ENCODE results near the gene GORAB. TPM values are rescaled to one million over a fixed set of nuclear protein-coding genes. Genes with fewer than 3 reads are reported as not detected.

Gene GORAB, protein sequence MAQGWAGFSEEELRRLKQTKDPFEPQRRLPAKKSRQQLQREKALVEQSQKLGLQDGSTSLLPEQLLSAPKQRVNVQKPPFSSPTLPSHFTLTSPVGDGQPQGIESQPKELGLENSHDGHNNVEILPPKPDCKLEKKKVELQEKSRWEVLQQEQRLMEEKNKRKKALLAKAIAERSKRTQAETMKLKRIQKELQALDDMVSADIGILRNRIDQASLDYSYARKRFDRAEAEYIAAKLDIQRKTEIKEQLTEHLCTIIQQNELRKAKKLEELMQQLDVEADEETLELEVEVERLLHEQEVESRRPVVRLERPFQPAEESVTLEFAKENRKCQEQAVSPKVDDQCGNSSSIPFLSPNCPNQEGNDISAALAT
- total RNA-seq, result 15.0 TPM

DNA sequence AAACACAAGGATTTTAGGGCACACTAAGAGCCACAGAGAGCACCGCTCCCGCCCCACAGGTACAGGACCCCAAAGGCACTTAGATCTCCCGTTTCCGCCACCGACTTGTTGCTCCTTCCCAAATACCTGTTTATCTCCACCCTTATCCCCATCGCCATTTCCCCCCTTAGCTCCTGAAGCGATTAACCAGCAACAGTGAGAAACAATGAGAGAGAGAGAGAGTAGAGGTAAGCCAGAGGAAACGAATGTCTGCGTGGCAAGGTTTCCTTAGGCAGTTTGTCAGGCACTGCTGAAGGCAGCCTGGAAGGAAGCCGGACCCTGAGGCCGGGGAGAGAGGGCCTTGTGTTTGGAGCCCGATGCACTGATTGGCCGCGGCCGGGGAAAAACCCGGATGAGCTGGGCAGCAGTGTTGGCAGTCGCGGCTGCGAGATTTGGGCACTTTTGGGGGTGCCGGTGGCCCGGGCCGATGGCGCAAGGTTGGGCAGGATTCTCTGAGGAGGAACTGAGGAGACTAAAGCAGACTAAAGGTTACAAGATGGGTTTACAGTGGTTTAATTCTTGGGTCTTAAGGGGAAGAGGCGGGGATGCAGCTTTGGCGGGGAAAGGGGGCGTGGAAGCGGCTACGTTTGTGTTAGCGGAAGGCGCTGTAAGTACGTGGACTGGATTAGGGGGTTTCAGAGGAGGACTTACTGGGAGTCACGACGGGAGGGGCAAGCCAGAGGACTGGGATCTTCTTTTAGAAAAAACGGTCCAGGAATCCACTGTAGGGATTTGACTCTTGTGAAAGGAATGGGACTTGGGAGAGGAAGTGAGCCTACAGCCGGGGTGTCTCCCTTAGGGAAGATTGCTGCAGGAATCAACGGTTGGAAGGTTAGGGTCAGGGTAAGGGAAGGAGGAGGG lies at the start of gene GORAB:
GORAB (plus strand) TSS at position 409 of the 900 bp plus-strand sequence; CDS start at position 467, 58 bp downstream.
- DNase-seq, result peak; percentile 89

DNA sequence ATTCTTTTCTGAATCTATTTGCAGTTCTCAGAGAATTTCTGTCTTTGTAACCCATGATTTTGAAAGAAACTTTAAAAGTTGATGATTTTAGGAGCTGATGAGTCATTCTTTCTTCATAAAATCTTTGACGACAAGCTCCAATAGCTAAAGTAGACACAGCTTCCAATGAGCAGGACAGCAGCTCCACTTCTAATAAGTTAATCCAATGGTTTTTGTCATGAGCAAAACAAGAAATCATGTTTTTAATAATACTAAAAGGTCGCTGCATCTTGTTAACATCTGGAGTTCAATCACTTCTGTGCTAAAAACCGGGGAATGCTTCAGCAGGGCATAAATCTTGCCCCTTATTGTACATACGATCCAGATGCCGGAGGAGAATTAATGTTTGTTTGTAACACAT lies 48.9 kb upstream of the GORAB start:
- DNase-seq, result no peak

DNA sequence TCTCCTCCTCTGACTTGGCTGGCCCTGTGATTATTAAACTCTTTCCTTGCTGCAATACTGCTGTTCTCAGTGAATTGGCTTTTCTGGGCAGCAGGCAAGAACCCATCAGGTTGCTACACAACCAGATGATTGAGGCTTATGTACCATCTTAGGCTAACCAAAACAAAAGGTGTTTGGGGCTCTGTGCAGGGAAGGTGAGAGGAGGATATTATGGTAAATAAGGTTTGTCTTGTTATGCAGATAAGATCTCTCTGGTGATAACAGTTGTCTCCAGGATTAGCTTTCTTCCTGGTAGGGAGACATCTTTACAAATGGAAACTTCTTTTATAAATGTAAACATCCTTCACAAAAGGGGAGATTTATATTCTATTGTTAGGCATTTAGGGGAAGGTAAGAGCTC lies 44.5 kb upstream of the GORAB start:
- no peak for DNase-seq

DNA sequence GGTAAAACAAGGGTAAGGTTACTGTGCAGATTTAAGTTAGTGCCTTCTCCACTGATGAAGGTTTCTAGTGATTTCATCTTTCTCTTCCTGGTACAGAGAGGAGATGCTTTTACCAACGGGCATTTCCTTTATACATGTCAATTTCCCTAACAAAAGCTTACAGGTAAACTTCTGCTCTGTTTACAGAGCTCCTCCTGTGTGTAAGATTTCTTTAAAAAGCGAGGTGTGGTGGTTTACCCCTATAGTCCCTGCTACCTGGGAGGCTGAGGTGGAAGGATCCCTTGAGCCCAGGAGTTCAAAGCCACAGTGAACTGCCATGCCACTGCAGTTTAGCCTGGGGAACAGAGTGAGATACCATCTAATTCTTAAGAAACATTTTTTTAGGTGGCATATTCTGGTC lies 40.7 kb upstream of the GORAB start:
- no peak for DNase-seq

DNA sequence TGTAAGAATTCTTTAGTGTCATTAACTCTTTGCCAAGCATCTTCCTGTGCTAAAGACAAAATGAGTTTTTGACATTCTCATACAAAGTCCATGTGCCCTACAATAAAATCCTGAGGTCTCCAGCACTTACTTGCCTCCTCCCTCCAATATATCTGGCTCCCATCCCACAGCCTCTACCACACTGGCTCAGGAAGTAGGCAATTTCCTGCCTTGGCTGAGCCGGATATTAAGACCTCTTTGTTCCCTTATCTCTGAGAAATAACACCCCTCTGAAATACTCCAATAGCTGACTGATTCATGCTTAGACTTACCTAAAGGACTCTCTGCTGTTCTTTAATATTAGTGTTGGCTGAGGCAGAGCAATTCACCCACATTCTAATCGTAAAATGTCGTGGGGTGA lies 37.6 kb upstream of the GORAB start:
- DNase-seq, result no peak

DNA sequence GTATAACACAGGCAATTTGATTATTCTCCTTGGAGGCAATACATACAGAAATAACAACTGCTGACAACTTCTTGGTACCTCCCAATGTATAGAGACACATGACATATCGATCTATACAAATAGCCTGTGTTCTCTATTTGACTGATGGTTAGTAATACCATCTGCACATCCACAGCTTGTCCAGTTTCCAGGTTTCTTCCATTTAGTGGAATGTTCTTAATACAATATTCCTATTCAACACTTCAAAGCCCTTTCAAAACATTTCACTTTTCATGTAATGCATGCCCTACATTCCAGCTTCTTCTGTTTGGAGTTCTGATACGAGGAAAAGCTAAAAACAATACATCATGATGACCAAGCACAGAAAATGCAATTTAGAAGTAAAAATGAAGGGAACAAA lies 37.0 kb upstream of the GORAB start:
- no peak for DNase-seq

DNA sequence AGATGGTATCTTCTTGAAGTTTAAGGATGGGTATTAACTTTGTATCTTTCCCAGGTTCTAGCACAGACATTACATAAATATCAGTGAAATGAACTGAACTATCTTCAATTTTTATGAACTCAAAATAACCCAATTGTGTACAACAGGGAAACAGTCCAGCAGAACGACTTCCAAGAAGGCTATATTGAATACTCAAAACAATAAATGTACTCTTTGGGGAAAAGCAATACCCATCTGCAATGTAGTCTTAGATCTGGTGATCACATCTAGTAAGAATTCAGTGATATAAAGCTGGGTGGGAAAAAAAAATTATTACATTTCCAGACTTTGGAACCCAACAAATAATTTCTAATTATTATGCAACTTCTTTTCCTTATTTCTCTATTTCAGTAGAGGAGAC lies 33.1 kb upstream of the GORAB start:
- no peak for DNase-seq

DNA sequence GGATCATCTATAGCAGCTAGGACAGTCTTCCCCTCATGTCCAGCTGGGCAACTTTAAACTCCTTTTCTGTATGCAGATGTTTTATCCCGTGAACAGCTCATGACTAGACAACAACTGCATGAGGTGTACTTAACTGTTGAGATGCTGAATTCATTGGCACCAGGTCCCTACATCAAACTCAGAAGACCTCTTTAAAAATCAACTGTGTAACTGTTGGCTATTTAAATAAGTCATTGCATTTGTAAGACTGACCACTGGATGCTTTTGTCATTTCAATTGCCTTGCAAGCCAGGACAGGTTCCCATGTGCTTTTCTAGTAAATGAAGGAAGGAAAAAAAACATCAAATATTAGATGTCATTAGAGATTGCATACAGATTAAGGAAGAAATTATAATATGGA lies 28.3 kb upstream of the GORAB start:
- no peak for DNase-seq

DNA sequence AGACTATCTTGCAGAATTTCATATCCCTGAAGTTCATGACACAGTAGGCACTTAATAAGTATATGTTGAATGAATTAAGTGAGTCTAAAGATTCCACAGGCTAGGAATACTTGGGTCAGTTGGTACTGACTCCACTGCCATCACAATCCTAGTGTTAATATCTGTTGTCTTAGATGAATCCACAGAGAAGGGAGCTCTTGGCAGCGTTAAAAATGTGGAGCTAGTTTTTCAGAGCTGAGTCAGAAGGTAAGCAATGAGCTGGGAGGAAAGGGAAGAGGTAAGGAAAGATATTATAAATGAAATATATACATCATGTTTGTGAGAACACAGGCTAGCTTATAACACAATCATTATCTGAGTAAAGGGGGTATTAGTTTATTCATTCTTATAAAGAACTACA lies 21.8 kb upstream of the GORAB start:
- DNase-seq, result no peak

DNA sequence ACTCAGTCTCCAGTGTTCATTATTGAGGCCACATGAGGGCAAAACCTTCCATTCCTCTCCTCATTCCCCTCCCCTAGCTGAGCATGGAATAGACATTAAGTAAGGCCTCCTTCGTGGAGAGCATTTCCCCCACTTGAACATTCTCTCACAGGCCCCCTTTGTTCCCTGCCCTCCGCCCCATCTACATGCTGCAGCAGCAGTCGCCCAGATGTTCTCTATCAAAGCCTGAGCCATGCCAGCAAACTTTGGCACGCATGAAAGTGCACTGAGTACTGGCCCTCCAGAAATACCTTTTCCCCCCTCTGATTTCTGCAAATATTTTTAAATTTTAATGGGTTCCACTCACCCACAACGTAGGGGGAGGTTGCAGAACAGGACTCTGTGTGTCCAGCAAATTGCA lies 20.9 kb upstream of the GORAB start:
- DNase-seq, result no peak

DNA sequence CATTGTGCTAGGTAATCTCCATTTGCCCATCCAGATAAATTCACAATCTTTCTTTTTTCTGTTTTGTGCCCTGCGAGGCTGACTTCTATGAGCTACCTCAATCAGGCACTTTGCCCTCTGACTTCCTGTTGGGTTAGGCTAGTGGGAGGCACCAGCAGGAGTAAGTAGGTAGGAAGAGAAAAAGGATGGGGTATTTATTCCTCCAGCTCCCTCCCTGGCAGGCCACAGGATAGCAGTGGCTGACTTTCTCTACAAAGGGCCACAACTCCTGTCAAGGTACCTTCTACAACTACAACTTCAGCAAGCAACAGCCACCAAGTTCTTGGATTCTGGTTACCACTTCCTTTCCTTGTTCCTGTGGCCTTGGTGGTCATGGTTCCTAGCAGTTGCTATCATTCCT lies 18.8 kb upstream of the GORAB start:
- DNase-seq, result no peak

DNA sequence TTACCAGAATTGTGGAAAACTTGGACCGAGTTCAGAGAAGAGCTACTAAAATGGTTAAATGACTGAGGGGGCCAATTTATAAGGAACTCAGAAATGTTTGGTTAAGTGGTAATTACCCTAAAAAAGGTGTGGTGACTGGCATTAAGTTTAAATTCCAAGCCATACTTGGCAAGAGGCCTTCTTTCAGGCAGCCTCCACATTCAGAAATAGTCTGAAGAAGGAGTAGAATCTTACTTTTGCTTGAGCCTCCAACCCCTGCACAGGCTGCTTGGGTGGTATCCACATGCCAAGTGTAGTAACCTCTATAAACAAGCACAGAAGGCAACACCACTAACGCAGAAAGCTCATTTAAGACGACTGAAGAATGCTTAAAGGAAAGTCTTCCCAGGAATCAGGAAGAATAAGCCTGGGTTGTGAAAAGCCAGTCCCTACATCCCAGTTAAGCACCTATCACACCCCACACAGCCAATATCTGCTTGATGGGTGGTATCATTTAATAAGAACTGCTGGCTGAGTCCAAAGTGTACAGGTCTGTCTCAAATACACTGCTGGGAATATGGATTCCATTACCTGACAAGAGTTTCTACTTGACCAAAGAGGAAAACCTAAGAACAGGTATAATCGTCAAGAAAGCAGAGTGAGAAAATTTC lies 13.7 kb upstream of the GORAB start:
- no peak for DNase-seq

DNA sequence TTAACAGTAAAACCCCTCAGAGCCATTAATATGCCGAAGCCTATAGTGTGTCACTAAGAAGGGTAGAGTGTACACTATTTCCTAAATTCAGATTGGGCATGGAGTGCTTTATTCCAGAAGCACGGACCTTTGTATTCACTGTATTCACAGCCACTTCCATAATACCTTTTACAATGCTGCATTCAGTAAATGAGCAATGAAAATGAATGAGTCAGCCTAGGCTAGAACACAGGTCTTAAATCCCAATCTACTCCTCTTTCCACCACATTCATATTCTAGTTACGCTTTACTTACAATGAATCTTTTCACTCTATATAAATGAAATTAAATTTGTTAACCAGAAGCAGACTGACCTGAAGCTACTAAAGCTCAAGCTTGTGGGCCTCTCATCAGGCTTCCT lies 13.0 kb upstream of the GORAB start:
- DNase-seq, result no peak

DNA sequence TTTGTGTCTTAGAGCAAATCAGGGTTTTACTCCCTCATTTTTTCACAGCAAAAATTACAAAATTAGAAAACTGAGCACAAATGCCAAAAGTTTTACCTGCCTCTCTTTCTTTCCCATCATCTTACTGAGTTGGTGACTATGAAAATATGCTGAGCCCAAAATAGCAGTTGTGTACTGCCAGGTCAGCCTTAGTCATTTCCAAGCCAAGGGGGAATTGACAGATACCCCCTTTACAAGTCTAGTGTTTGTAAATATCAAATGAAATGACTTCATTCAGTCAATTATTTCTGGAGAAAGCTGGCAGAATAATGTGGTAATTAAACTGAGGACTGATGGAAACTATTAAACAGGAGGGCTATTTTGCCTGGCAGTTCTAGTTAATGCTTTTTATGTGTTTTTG lies 11.4 kb upstream of the GORAB start:
- no peak for DNase-seq

DNA sequence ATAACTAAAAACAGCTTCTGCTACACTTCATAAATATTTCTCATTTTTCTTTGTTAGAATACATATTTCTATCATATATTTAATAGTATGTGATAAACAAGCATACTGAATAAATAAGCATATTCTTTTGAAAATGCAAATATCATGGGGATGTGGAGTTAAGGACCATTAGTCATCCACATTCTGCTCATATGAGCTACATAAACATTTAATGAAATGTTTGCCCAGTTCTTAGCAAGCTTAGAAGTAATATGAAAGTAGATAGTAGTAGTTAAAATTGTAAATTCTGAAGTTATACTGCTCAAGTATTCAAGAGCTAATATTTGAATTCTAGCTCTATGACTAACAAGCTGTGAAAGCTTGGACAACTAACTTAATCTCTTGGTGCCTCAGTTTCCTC lies 10.1 kb upstream of the GORAB start:
- no peak for DNase-seq

DNA sequence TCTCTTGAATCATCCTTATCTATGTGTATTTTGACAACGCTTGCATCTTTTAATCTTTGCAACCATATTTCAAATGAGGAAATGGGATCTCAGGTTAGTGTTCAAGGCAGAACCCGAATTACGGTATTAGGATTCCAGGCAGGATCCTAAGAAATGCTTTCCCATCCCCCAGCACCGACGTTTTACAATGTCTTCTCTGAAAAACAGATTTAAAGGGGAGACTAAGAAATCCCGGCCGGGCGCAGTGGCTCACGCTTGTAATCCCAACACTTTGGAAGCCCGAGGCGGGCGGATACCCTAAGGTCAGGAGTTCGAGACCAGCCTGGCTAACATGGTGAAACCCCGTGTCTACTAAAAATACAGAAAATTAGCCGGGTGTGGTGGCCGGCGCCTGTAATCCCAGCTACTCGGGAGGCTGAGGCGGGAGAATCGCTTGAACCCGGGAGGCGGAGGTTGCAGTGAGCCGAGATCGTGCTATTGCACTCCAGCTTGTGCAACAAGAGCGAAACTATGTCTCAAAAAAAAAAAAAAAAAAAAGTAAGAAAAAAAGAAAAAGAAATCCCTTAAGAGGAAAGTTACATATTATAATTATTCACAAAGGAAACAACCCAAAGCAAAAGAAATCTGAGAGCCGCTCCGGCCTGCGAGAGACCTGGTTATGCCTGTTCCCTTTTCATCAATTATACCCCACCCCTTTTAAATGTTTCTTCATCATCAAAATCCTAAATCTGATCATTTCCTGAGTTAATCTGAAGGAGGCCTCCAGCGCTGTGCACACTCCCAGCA lies 801 bp upstream of the GORAB start:
- DNase-seq, result no peak

DNA sequence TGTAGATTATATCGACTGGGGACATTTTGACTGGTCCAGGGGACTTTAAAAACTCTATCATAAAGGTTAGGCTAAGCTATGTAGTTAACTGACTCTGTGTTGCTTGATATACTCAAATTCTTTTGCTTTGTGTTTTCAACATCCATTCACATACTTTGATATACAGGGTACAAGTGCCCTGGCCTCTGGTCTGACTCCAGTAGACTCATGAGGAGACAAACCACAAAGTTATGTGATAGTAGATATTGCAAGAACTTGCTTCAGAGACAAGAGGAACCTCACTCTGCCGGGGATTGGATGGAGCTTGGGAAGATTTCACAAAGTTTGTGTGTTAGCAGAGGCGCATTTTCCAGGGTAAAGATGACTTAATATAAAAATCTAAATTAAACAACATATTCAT lies 1.3 kb downstream of the GORAB start:
- no peak for DNase-seq

DNA sequence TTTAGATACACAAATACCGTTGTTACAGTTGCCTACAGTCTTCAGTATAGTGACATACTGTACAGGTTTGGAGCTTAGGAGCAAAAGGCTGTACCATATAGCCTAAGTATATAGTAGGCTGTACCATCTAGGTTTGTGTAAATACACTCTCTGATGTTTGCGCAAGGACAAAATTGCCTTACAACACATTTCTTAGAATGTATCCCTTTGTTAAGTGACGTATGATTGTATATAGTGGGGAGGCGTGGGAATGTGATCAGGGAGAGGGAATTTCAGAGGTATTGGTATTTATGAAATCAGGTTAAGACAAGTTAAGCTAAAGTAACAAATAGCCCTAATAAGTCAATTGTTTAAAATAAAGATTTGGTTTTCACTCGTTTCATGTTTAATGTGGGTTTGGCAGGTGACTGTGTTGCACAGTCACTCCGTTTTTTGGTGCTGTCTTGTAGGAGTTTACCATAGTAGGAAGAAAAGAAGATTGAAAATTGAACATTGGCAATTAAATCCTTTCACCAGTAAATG lies 2.7 kb downstream of the GORAB start:
- DNase-seq, result no peak

DNA sequence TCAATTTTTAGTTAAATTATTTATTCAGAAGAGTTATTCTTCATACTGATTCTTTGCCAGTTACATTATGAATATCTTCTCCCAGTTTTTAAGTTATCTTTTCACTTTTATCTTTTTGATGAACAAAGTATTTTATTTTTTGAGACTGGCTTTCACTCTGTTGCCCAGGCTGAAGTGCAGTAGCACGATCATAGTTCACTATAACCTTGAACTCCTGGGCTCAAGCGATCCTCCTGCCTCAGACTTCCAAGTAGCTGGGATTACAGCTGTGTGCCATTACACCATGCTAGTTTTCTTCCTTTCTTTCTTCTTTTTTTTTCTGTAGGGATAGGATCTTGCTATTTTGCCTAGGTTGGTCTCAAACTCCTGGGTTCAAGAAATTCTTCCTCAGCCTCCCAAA lies 3.5 kb downstream of the GORAB start:
- DNase-seq, result no peak

DNA sequence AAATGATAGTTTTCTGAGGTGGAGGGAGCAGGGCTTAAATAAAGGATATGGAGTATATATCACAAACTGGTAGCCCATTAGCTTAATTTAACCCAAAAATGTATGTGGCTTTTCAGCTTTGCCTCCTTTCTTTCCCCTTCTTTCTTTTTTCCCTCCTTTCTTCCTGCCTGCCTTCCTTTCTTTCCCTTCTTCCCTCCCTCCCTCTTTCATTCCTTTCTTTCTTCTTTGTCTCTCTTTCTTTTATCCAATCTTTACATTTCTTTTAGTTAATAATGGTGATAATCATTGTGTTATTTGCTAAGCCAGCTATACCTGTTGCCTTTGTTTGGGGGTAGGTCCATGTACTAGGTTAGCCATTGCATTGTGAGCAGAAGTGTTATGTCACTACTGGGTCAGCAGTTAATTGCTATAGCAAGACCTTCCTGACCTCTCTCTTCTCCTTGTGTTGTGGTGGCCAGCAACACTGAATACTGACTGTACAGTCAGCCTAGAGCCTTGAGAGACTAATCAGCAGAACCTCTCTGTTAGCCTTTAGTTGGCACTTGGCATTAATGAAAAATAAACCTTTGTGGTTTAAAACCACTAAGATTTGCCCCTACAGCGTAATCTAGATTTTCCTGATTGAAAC lies 5.1 kb downstream of the GORAB start:
- DNase-seq, result no peak

DNA sequence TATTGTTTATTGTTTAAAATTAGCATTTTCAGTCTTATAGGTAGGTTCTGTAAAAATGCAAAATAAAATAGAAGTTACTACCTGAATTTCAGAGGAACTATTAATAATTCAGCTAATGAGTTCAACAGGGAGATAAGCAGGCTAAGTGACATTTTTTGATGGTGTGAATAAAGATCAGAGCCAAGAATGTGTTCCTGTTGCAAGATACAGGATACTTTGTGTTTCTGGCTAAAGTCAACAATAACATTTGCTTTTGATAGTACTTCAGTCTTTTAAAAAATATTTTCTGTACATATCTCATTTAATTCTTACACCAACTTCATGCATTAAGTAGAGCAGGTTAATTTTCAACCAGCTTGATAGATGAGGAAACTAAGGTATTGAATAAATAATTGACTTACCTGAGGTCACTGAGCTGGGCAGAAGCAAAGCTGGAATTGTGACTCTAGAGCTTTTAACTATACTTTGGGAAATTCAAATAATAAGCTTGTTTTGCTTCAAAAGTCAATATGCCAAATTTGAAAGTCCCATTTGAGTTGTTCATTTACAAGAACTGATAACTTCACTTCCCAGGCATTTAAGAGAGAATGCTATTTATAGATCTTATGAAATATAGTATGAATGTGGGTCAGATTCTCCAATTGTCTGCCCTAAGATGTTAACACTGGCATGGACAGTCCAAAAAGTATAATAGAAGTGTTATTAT lies 6.0 kb downstream of the GORAB start:
- DNase-seq, result no peak

Measured in occipital lobe (tissue), 2 donors.